HFFc6 (cell line): ENCODE results near the gene KIF17. TPM values are rescaled to one million over a fixed set of nuclear protein-coding genes. Genes with fewer than 3 reads are reported as not detected.

Experiments used
- DNase-seq: peaks from one replicate; pipeline ENCODE4 v3.0.0-alpha.2; 2018
- H3K27ac Mint-ChIP-seq: 2 replicates; pipeline ENCODE4 v1.8.0; 2020; ENCODE audit warnings: mild to moderate bottlenecking, mixed read lengths
- H3K27me3 Mint-ChIP-seq: 2 replicates; pipeline ENCODE4 v1.8.0; 2021; ENCODE audit warnings: mild to moderate bottlenecking, moderate library complexity, mixed read lengths; ENCODE audit not compliant: insufficient read depth
- H3K36me3 Mint-ChIP-seq: 2 replicates; pipeline ENCODE4 v1.8.0; 2021; ENCODE audit warnings: low read depth, mixed read lengths
- H3K4me1 Mint-ChIP-seq: 2 replicates; pipeline ENCODE4 v1.8.0; 2020; ENCODE audit warnings: low read depth, mixed read lengths
- H3K4me3 Mint-ChIP-seq: 2 replicates; pipeline ENCODE4 v1.8.0; 2020; ENCODE audit warnings: mild to moderate bottlenecking, moderate library complexity, mixed read lengths
- H3K9me3 Mint-ChIP-seq: 2 replicates; pipeline ENCODE4 v1.8.0; 2020; ENCODE audit warnings: mild to moderate bottlenecking, mixed read lengths
- CTCF ChIP-seq: fragments of 200-600 bp; sonication (generic); IDR thresholded peaks from 2 replicates; pipeline ENCODE4 v1.5.0; 2021; ENCODE audit warnings: antibody characterized with exemption, mild to moderate bottlenecking
- total RNA-seq, 6 experiments: library from RNA; stranded (reverse); fragmentation: NEBNext Ultra II Directional; extraction: Animal tissue kit (Norgen Biotek cat#: 25700); gene quantifications; 2 replicates in 1 of 6; 3 replicates in 5 of 6; pipeline ENCODE4 v1.2.3, GENCODE V29; 2021

KIF17 gene
- total RNA-seq, 6 experiments from 2014 or later: 5.8 to 8.1 (median 7.4) TPM

GRCh38 chr1:20663969-20664715 is 53.7 kb downstream of the KIF17 start:
- Mint-ChIP-seq H3K27ac (no peak overlapping the region), H3K4me1 (peaks cover 26% of the 10 kb centered on the region), H3K9me3 (no peaks in the 10 kb centered on the region), H3K27me3 (peaks cover 2% of the 10 kb centered on the region; the same call in 1 of the 2 replicates), H3K4me3 (no peak overlapping the region), H3K36me3 (peaks cover 26% of the 10 kb centered on the region)
- no peak for DNase-seq
- TF ChIP-seq CTCF: no peak

GRCh38 chr1:20663365-20663764 is 54.4 kb downstream of the KIF17 start:
- Mint-ChIP-seq H3K9me3 (no peaks in the 10 kb centered on the region), H3K4me1 (peaks cover 27% of the 10 kb centered on the region), H3K36me3 (peaks cover 27% of the 10 kb centered on the region), H3K27ac (no peak overlapping the region), H3K4me3 (no peak overlapping the region), H3K27me3 (peaks cover 2% of the 10 kb centered on the region; the same call in 1 of the 2 replicates)
- TF ChIP-seq CTCF: peak; percentile 8; the same call in 1 of the 2 replicates
- no peak for DNase-seq

GRCh38 chr1:20662110-20662475 is 55.7 kb downstream of the KIF17 start:
- H3K36me3 Mint-ChIP-seq: peaks cover 29% of the 10 kb centered on the region
- DNase-seq: no peak
- peaks cover 2% of the 10 kb centered on the region; the same call in 1 of the 2 replicates for H3K27me3 Mint-ChIP-seq

GRCh38 chr1:20661207-20662109 is 56.3 kb downstream of the KIF17 start, which contains the start of gene DDOST:
Gene DDOST, minus strand, starts transcription at chr1:20661369. Its CDS starts 19 bp downstream, at chr1:20661350.
- Mint-ChIP-seq H3K4me3 (peak within 1 kb of the TSS; percentile 94), H3K9me3 (no peaks in the 10 kb centered on the region), H3K27ac (peak within 1 kb of the TSS; percentile 83), H3K4me1 (peaks cover 31% of the 10 kb centered on the region), H3K36me3 (peaks cover 30% of the 10 kb centered on the region; the same call in 1 of the 2 replicates), H3K27me3 (peaks cover 2% of the 10 kb centered on the region; the same call in 1 of the 2 replicates)
- TF ChIP-seq CTCF: peak; percentile 69; the same call in 1 of the 2 replicates
- peak; percentile 96 for DNase-seq

More at GRCh38 chr1:20662110-20662475, 55.7 kb downstream of the KIF17 start:
- H3K27ac Mint-ChIP-seq: peak overlapping the region; percentile 82
- peak overlapping the region; percentile 94 for H3K4me3 Mint-ChIP-seq
- TF ChIP-seq CTCF: no peak
- H3K9me3 Mint-ChIP-seq: no peaks in the 10 kb centered on the region
- peaks cover 27% of the 10 kb centered on the region for H3K4me1 Mint-ChIP-seq

- no peak for TF ChIP-seq CTCF
- H3K27ac Mint-ChIP-seq: peak overlapping the region; percentile 83
- H3K4me1 Mint-ChIP-seq: peaks cover 31% of the 10 kb centered on the region
- DNase-seq: no peak
- peaks cover 2% of the 10 kb centered on the region; the same call in 1 of the 2 replicates for H3K27me3 Mint-ChIP-seq
- H3K9me3 Mint-ChIP-seq: no peaks in the 10 kb centered on the region
- peaks cover 36% of the 10 kb centered on the region; the same call in 1 of the 2 replicates for H3K36me3 Mint-ChIP-seq
- H3K4me3 Mint-ChIP-seq: peak overlapping the region; percentile 94
These were observed 57.0 kb downstream of the KIF17 start for GRCh38 chr1:20660847-20661206.
